SJCRH30 (cell line): ENCODE results near the gene IL32. TPM values are rescaled to one million over a fixed set of nuclear protein-coding genes. Genes with fewer than 3 reads are reported as not detected.
"Not testable (repeated sequence)": the region's sequence is repeated elsewhere in the genome, so short reads cannot be mapped to it uniquely, and the experiment has no call there.

Experiments
- DNase-seq, 2 experiments: peaks; one replicate each; pipeline ENCODE4 v3.0.0-alpha.2; 2015 to 2020
- H3K27ac ChIP-seq: fragments of 250-450 bp; sonication (Bioruptor Pico); 2 replicates; pipeline ENCODE4 v1.5.1; 2020; ENCODE audit warnings: mild to moderate bottlenecking, moderate library complexity
- H3K27me3 ChIP-seq: fragments of 250-450 bp; sonication (Bioruptor Pico); 2 replicates; pipeline ENCODE4 v1.5.1; 2020; ENCODE audit warnings: mild to moderate bottlenecking, moderate library complexity
- H3K36me3 ChIP-seq: fragments of 250-450 bp; sonication (Bioruptor Pico); 2 replicates; pipeline ENCODE4 v1.5.1; 2020; ENCODE audit warnings: mild to moderate bottlenecking, moderate library complexity
- H3K4me1 ChIP-seq: fragments of 250-450 bp; sonication (Bioruptor Pico); 2 replicates; pipeline ENCODE4 v1.5.1; 2020; ENCODE audit warnings: mild to moderate bottlenecking, moderate library complexity
- H3K4me3 ChIP-seq: fragments of 250-450 bp; sonication (Bioruptor Pico); 2 replicates; pipeline ENCODE4 v1.5.1; 2020; ENCODE audit warnings: mild to moderate bottlenecking, moderate library complexity
- H3K9me3 ChIP-seq: fragments of 250-450 bp; sonication (Bioruptor Pico); replicated peaks from 2 replicates; pipeline ENCODE4 v1.5.1; 2020; ENCODE audit warnings: mild to moderate bottlenecking, moderate library complexity
- total RNA-seq: library from RNA; depleted of rRNA; stranded (reverse); fragments of >200 nt; shearing (Covaris generic); gene quantifications from 2 replicates; pipeline ENCODE4 v1.2.3, GENCODE V29; 2014

IL32 gene
- total RNA-seq, 1 experiment from 2014 or later: 158 TPM

DNA sequence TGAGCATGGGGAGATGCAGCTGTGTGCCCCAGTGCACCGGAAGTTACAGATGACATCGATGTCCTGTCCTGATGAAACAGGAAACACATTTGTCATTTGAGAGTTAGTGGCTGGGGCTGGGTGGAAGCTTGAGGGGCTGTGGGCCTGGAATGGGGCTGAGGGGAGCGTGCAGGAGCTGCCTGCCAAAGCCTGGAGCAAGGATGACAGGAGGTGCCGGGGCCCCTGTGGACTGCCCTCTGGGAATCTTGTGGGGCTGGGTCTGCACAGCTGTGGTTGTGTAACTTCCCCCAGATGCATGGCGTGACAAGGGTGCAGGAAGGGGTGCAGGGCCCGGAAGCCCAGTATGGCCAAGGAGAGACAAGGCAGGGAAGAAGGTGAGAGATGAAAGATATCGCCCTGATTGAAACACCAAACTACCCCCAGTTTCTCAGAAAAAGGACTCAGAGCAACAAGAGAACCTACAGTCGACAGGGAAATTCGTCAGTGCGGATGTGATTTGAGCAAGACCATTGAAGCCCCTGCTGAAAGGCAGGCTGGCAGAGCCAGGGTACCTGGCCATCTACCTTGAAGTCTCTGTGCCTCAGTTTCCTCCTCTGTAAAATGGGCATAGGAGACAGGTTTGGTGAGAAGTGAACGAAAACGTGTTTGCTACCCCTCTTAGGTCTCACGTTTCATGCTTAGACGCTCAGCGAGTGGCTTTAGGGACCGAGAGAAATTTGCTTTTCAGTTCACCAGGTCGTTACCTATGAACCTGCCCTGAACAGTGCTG, 10.3 kb upstream of the IL32 start:
- no peaks in the 10 kb centered on the region for H3K9me3 ChIP-seq
- no peak overlapping the region for H3K27ac ChIP-seq
- H3K36me3 ChIP-seq: no peaks in the 10 kb centered on the region
- no peak overlapping the region for H3K4me3 ChIP-seq
- H3K4me1 ChIP-seq: peaks cover 7% of the 10 kb centered on the region
- H3K27me3 ChIP-seq: no peaks in the 10 kb centered on the region
- no peak for DNase-seq

DNA sequence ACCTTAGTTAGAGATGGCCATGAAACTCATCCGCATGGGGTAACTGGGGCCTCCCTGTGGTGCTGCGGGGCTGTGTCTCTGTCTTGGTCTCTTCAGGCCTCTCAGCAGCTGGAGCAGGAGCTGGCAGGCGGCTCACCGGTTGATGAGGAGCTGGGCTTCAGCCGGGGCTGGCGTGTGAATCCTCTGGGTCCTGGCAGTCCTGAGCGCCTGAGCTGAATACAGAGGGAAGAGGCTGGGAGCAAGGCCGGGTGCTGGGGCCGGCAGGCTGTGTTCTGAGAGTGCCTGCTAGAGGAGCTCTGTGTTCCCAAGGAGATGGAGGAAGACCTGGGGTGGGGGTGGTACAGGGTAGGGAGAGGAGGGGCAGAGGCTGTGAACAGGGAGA, 9.7 kb upstream of the IL32 start:
- H3K4me1 ChIP-seq: peaks cover 12% of the 10 kb centered on the region
- not testable (repeated sequence) for H3K9me3 ChIP-seq, H3K36me3 ChIP-seq, DNase-seq, H3K27ac ChIP-seq, H3K4me3 ChIP-seq, H3K27me3 ChIP-seq

DNA sequence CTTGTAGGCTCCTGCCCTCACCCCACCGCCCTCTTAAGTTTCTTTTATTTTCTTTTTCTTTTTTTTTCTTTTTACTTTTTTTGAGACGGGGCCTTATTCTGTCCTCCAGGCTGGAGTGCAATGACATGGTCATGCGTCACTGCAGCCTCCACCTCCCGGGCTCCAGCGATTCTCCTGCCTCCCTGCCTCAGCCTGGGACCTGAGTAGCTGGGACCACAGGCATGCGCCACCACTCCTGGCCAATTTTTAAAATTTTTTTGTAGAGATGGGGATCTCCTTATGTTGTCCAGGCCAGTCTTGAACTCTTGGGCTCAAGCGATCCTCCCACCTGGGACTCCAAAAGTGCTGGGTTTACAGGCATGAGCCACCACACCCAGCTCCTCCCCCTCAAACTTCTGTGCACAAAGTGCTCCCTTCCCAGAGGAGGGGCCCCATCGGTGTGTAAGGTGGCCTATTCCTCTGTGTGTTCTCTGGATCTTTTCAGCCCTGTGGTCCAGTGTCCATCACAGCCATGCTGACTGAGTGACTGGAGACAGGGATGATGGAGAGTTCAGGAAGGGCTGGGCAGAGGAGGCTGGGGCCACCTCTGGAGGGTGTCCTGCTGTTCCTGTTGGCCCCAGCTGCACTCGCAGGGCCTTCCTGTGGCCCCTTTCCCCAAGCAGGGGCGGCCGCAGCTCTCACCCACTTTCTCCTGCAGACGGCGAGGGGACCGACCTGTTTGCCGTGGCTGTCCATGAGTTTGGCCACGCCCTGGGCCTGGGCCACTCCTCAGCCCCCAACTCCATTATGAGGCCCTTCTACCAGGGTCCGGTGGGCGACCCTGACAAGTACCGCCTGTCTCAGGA, 8.9 kb upstream of the IL32 start:
- Histone ChIP-seq H3K4me1 (peaks cover 20% of the 10 kb centered on the region), H3K4me3 (no peak overlapping the region), H3K27ac (no peak overlapping the region), H3K27me3 (no peaks in the 10 kb centered on the region), H3K36me3 (no peaks in the 10 kb centered on the region), H3K9me3 (no peaks in the 10 kb centered on the region)
- no peak for DNase-seq

DNA sequence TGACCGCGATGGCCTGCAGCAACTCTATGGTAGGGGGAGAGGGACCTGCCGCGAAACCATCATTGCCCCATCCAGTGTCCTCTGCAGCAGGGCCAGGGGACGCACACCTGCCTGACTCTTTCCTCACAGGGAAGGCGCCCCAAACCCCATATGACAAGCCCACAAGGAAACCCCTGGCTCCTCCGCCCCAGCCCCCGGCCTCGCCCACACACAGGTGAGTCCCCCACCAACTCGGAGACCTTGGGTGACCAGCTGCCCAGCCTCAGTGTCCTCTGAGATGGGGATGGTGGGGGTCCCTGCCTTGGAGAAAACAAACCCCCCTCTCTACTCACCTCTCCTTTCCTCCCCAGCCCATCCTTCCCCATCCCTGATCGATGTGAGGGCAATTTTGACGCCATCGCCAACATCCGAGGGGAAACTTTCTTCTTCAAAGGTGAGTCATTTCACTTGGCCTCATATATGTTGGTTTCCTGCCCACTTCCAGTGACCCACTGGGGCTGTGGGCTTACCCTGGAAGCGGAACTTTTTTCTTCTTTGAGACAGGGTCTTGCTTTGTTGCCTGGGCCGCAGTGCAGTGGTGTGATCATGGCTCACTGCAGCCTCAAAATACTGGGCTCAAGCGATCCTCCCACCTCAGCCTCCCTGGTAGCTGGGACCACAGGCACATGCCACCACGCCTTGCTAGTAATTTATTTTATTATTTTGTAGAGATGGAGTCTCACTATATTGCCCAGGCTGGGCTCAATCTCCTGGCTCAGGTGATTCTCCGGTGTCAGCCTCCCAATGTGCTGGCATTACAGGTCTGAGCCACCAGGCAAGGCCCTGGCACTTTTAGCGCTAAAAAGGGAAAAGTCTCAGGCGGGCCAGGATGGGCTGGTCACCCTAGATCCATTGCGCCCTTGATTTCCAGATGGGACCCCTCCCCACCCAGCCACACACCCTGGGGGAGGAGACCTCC, 8.0 kb upstream of the IL32 start:
- H3K36me3 ChIP-seq: no peaks in the 10 kb centered on the region
- no peaks in the 10 kb centered on the region for H3K9me3 ChIP-seq
- no peak for DNase-seq
- no peak overlapping the region for H3K4me3 ChIP-seq
- H3K27me3 ChIP-seq: no peaks in the 10 kb centered on the region
- H3K27ac ChIP-seq: no peak overlapping the region
- peaks cover 22% of the 10 kb centered on the region for H3K4me1 ChIP-seq

DNA sequence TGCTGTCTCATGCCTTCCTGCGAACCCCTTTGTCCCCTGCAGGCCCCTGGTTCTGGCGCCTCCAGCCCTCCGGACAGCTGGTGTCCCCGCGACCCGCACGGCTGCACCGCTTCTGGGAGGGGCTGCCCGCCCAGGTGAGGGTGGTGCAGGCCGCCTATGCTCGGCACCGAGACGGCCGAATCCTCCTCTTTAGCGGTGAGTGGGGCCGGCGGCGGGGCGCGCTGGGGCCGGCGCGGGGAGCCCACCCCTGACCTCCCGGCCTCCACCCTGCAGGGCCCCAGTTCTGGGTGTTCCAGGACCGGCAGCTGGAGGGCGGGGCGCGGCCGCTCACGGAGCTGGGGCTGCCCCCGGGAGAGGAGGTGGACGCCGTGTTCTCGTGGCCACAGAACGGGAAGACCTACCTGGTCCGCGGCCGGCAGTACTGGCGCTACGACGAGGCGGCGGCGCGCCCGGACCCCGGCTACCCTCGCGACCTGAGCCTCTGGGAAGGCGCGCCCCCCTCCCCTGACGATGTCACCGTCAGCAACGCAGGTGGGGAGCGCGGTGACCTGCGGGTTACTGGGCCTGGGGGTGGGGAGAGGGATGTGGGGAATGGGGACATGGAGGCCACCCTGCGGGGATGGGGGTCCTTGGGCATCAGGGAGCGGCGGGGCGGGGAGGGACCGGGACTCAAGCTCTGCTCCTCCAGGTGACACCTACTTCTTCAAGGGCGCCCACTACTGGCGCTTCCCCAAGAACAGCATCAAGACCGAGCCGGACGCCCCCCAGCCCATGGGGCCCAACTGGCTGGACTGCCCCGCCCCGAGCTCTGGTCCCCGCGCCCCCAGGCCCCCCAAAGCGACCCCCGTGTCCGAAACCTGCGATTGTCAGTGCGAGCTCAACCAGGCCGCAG, 7.1 kb upstream of the IL32 start:
- Histone ChIP-seq H3K27me3 (no peaks in the 10 kb centered on the region), H3K4me3 (peak overlapping the region; percentile 79), H3K9me3 (no peaks in the 10 kb centered on the region), H3K4me1 (peaks cover 22% of the 10 kb centered on the region), H3K27ac (peak overlapping the region; percentile 83), H3K36me3 (no peaks in the 10 kb centered on the region)
- DNase-seq: peak in 1 of 2 experiments; percentile 62

DNA sequence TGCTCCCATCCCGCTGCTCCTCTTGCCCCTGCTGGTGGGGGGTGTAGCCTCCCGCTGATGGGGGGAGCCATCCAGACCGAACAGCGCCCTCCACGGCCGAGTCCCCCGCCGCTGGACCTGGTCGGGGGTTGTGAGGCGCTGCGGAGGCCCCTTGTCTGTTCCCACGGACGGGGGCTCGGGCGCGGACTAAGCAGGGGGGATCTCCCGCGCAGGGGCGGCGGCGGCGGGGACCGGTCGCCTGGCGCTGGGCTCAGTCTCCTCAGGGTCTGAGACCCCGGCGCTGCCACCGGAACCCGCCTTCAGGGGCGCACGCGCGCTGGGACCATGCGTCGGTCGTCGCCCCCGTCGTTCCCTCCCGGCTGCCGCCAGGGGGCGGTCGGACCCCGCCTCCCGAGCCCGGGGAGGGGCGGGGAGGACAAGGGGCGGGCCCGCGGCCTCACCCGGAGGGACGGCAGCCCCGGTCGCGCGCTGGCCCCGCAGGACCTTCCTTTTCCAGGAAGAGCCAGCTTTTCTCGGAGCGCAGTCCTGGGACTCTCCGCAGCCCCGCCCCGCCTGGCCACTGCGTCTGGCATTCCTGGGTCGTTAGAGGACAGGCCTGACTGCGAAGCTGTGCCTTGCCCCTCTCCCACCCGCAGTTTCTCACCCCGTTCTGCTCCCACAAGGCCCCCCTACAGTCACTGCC, 6.3 kb upstream of the IL32 start:
- peaks cover 22% of the 10 kb centered on the region for H3K4me1 ChIP-seq
- H3K9me3 ChIP-seq: no peaks in the 10 kb centered on the region
- peak; percentile 93 to 95 for DNase-seq
- H3K36me3 ChIP-seq: no peaks in the 10 kb centered on the region
- H3K27ac ChIP-seq: peak overlapping the region; percentile 83
- H3K4me3 ChIP-seq: peak overlapping the region; percentile 79
- no peaks in the 10 kb centered on the region for H3K27me3 ChIP-seq

DNA sequence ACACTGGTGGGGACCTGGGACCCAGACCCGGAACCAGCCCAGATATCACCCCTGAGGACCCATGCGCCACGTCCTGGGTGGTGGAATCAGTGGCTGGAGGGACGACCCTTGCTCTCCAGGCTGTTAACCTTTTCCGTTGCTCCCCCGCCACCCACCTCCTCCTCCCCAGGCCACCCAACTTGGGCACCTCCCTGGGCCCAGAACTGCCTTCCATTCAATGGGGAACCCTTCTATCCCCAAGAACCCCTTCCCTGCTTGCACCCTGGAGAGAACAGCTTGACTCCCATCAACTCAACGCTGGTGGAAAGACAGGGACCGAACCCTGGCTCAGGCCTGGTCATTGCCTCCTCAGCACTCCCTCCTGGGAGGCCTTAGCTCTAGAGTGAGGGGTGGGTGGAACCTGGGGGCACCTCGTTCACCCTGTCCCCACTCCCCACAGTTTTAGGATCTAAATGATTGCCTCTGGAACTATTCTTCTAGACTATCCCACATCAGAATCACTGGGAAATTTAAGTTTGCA, 5.7 kb upstream of the IL32 start:
- no peaks in the 10 kb centered on the region for H3K9me3 ChIP-seq
- DNase-seq: no peak
- H3K27ac ChIP-seq: peak overlapping the region; percentile 83
- H3K36me3 ChIP-seq: no peaks in the 10 kb centered on the region
- peaks cover 25% of the 10 kb centered on the region for H3K4me1 ChIP-seq
- no peaks in the 10 kb centered on the region for H3K27me3 ChIP-seq
- peak overlapping the region; percentile 79 for H3K4me3 ChIP-seq

DNA sequence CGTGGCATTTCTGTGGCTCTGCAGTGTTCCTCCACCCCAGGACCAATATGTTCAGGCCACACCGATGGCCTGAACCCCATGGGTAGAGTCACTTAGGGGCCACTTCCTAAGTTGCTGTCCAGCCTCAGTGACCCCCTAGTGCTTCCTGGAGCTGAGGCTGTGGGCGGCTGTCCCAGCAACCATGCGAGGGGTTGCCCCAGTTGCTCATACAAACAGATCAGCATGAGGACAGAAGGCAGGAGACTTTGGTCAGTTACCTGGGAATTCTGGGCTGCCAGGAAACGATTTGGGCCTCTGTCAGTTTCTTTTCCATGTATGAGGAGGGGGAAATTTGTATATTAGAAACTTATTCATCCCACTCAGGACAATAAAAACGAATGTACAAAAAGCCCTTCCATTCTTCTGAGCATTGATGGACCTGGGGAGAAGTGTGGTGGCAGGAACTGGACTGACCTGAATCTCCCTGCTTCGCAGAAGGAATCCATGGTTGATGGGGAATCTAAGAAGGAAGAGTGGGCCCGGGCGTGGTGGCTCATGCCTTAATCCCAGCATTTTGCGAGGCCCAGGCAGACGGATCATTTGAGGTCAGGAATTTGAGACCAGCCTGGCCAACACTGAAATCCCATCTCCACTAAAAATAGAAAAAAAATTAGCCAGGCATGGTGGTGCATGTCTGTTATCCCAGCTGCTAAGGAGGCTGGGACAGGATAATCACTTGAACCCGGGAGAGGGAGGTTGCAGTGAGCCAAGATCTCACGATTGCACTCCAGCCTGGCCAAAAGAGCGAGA, 4.9 kb upstream of the IL32 start:
- H3K27ac ChIP-seq: peak overlapping the region; percentile 83
- H3K36me3 ChIP-seq: no peaks in the 10 kb centered on the region
- H3K4me1 ChIP-seq: peaks cover 29% of the 10 kb centered on the region
- no peak overlapping the region for H3K4me3 ChIP-seq
- H3K27me3 ChIP-seq: no peaks in the 10 kb centered on the region
- peak; percentile 85 to 89 for DNase-seq
- no peaks in the 10 kb centered on the region for H3K9me3 ChIP-seq

DNA sequence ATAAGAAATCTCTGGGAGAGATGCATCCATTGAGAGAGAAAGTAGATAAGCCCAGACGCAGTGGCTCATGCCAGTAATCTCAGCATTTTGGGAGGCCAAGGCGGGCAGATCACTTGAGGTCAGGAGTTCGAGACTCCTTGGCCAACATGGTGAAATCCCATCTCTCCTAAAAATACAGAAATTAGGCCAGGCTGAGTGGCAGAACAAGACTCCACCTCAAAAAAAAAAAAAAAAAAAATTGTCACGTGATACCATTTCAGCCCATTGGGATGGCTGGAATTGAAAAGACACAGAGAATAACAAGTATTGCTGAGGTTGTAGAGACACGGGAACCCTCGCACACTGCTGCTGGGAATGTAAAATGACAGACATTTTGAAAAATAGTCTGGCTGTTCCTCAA, 2.9 kb upstream of the IL32 start:
- Histone ChIP-seq H3K4me1 (peaks cover 29% of the 10 kb centered on the region), H3K27ac (no peak overlapping the region), H3K36me3 (peaks cover 3% of the 10 kb centered on the region; the same call in 1 of the 2 replicates), H3K9me3 (no peaks in the 10 kb centered on the region), H3K27me3 (no peaks in the 10 kb centered on the region), H3K4me3 (no peak overlapping the region)
- no peak for DNase-seq

DNA sequence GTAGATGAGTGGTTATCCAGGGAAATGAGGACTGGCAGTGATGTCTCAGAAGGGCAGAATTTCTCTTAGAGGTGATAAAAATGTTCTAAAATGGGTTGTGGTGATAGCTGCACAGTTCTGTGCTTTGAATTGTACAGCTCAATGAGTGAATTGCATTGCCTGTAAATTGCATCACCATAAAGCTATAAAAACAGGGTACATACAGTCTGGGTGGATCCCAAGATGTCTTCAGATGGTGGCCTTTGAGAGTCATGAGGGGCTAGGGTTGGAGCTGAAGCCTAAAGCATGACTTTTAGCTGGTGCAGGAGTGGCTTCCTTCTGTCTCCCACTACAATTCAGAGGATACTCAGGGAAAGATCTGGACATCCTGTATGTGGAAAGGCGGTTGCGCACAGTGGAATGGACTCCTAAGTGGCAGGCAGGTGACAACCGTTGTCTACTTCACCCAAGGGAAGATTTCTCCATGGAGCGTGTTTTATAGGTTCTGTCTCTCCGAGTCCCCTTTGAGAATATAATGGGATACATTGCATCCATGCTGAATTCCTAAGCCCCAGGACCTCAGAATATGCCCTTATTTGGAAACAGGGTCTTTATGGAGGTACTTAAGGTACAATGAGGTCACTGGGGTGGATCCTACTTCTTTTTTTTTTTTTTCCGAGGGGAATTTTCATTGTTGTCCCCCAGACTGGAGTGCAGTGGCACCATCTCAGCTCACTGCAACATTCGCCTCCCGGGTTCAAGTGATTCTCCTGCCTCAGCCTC, 1.6 kb upstream of the IL32 start:
- H3K36me3 ChIP-seq: peaks cover 14% of the 10 kb centered on the region
- H3K27me3 ChIP-seq: no peaks in the 10 kb centered on the region
- H3K27ac ChIP-seq: no peak overlapping the region
- DNase-seq: no peak
- no peaks in the 10 kb centered on the region for H3K9me3 ChIP-seq
- H3K4me3 ChIP-seq: no peak overlapping the region
- H3K4me1 ChIP-seq: peaks cover 29% of the 10 kb centered on the region

DNA sequence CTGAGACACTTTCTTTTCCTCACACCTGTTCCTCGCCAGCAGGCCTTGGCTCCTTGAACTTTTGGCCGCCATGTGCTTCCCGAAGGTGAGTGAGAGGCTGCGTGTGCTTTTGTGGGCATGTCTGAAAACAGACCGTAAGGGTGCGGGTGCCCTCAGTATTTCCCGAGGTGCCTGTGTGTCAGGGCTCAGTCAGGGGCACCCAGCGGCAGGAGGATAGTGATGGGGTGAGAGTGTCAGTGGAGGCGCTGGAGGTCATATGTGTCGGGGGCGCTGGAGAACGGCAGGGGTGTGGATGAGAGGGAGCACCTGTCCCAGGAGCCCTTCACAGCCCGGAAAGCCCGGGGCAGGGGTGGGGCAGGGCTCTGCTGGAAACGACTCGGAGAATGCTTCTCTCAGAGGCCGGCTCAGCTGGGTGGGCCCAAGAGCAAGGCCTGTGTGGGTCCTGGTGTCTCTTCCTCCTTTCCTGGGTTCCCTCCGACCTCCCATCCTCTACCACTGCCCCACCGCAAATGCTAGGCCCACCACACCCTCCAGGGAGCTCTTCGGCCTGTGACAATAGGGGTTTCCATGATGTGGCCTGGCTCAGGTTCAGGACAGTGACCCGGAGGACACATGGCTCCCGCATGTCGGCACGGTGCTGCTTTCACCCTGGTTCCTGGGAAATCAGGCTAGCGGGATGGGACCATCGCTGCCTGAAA, 451 bp downstream of the IL32 start:
- H3K4me3 ChIP-seq: peak overlapping the region; percentile 69
- H3K27me3 ChIP-seq: no peaks in the 10 kb centered on the region
- no peaks in the 10 kb centered on the region for H3K9me3 ChIP-seq
- H3K36me3 ChIP-seq: peaks cover 18% of the 10 kb centered on the region
- peaks cover 22% of the 10 kb centered on the region for H3K4me1 ChIP-seq
- peak; percentile 34 to 39 for DNase-seq
- H3K27ac ChIP-seq: peak overlapping the region; percentile 92

DNA sequence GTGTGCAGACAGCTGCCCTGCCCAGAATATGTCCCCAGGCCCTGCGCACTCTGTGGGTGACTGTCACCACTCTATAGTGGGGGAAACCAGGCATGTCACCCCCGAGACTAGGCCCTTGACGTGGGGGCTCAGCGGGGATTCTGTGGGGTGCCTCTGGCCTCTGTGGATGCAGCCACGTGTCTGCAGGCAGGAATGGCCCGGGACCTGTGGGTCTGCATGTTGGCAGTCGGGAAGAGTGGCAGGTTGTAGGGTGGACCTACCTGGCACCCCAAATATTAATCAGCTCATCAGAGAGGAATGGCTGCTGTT, 954 bp downstream of the IL32 start:
- no peak for DNase-seq
- H3K9me3 ChIP-seq: no peaks in the 10 kb centered on the region
- peak overlapping the region; percentile 92; the same call in 1 of the 2 replicates for H3K27ac ChIP-seq
- H3K4me3 ChIP-seq: peak overlapping the region; percentile 69
- peaks cover 17% of the 10 kb centered on the region for H3K4me1 ChIP-seq
- H3K36me3 ChIP-seq: peaks cover 18% of the 10 kb centered on the region
- H3K27me3 ChIP-seq: no peaks in the 10 kb centered on the region
